DOHH2 (cell line): ENCODE measurements around the gene GRK4.

ENCODE experiments used
- EZH2phosphoT487 ChIP-seq: fragments of 200-600 bp; sonication (generic); IDR thresholded peaks from 2 replicates; pipeline ENCODE4 v1.6.1; 2017; ENCODE audit warnings: borderline replicate concordance, mild to moderate bottlenecking, antibody characterized with exemption, low read length, moderate library complexity, mixed read lengths
- TF ChIP-seq, protein P1 (sequence below): fragments of 200-600 bp; sonication (generic); IDR thresholded peaks from one replicate; pipeline ENCODE4 v1.5.1; 2014; ENCODE audit warnings: antibody characterized with exemption, mild to moderate bottlenecking, low read depth, low read length; ENCODE audit not compliant: poor library complexity, severe bottlenecking

DNA sequence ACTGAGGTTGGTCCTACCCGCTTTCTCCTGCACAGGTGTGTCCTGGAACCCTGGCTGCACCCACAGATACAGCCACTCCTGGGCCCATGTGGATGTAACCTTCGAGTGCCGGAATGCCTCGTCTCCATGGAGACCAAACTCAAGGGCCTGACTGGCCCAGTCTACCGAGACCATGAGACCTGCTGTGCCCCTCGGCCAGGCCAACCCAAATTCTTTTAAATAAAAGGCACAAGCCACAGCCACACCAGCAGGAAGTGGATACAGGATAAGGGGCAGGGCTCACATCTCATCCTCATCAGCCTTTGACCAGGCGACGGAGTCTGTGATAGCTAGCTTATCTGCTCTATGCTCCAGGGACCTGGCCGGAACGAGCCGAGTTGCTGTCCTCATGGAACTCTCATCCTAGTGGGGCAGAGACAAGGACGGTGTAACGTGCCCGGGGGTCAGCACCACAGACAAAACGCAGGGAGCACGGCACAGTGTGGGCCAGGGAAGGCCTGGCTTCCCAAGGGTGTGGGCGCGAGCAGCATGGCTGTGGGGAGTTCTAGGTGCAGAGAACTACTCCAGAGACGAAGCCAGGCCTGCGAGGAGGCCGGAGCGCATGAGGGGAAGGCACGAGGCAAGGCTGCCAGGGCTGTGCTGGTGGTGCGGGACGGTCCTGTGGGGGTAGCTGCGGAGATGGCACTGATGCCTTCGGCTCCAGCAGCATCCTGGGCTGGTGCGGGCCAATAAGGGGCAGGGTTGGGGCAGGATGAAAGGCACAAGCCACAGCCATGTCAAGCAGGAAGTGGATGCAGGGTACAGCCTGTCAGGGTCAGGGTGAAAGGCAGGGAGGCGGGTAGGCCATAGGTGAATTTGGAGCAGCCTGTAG, 22.9 kb upstream of the GRK4 start:
- TF ChIP-seq, protein P1, sequence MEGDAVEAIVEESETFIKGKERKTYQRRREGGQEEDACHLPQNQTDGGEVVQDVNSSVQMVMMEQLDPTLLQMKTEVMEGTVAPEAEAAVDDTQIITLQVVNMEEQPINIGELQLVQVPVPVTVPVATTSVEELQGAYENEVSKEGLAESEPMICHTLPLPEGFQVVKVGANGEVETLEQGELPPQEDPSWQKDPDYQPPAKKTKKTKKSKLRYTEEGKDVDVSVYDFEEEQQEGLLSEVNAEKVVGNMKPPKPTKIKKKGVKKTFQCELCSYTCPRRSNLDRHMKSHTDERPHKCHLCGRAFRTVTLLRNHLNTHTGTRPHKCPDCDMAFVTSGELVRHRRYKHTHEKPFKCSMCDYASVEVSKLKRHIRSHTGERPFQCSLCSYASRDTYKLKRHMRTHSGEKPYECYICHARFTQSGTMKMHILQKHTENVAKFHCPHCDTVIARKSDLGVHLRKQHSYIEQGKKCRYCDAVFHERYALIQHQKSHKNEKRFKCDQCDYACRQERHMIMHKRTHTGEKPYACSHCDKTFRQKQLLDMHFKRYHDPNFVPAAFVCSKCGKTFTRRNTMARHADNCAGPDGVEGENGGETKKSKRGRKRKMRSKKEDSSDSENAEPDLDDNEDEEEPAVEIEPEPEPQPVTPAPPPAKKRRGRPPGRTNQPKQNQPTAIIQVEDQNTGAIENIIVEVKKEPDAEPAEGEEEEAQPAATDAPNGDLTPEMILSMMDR = no peak
- no peak for TF ChIP-seq EZH2phosphoT487
